Measurements from ENCODE around the gene METTL25.

Gene METTL25

GRCh38 chr12:82523996-82524395, 165.7 kb downstream of the METTL25 start:
- Histone ChIP-seq H4K20me1 (ENCODE audit: low read depth, low read length) (no peaks in the 10 kb centered on the region), H3K9me3 (ENCODE audit: insufficient read depth, low read length) (no peaks in the 10 kb centered on the region), H3K27me3 (ENCODE audit: low read length) (no peaks in the 10 kb centered on the region), H3K9ac (ENCODE audit: low read length) (no peak overlapping the region), H3K79me2 (ENCODE audit: insufficient read depth, low read length) (no peaks in the 10 kb centered on the region), H3K4me3 (ENCODE audit: insufficient read depth, low read length, poor library complexity, severe bottlenecking) (no peak overlapping the region), H3K9me2 (replicated peaks; ENCODE audit: insufficient read depth, low read length) (no peaks in the 10 kb centered on the region), H2AFZ (ENCODE audit: low read depth, low read length, severe bottlenecking) (no peak overlapping the region), H3K27ac (ENCODE audit: low read depth, low read length) (no peak overlapping the region), H3K36me3 (ENCODE audit: low read length) (no peaks in the 10 kb centered on the region), H3K4me2 (ENCODE audit: low read depth, low read length, poor library complexity, severe bottlenecking) (no peak overlapping the region), H3F3A (ENCODE audit: insufficient read depth) (no peaks in the 10 kb centered on the region)
- TF ChIP-seq EZH2phosphoT487 (conservative IDR thresholded peaks at IDR 0.05; ENCODE audit: low read length) (no peak), CTCF (IDR thresholded peaks at IDR 0.05; ENCODE audit: insufficient read depth, low read length, poor library complexity, severe bottlenecking) (no peak)

- Histone ChIP-seq H3K79me2 (ENCODE audit: insufficient read depth, low read length) (no peaks in the 10 kb centered on the region), H3K4me2 (ENCODE audit: low read depth, low read length, poor library complexity, severe bottlenecking) (no peak overlapping the region), H3K4me3 (ENCODE audit: insufficient read depth, low read length, poor library complexity, severe bottlenecking) (no peak overlapping the region), H3K27ac (ENCODE audit: low read depth, low read length) (no peak overlapping the region), H3K9ac (ENCODE audit: low read length) (no peak overlapping the region), H3K27me3 (ENCODE audit: low read length) (no peaks in the 10 kb centered on the region), H2AFZ (ENCODE audit: low read depth, low read length, severe bottlenecking) (no peak overlapping the region), H4K20me1 (ENCODE audit: low read depth, low read length) (no peaks in the 10 kb centered on the region), H3K9me2 (replicated peaks; ENCODE audit: insufficient read depth, low read length) (no peaks in the 10 kb centered on the region), H3K9me3 (ENCODE audit: insufficient read depth, low read length) (no peaks in the 10 kb centered on the region), H3F3A (ENCODE audit: insufficient read depth) (no peaks in the 10 kb centered on the region), H3K36me3 (ENCODE audit: low read length) (no peaks in the 10 kb centered on the region)
- TF ChIP-seq CTCF (IDR thresholded peaks at IDR 0.05; ENCODE audit: insufficient read depth, low read length, poor library complexity, severe bottlenecking) (no peak), EZH2phosphoT487 (conservative IDR thresholded peaks at IDR 0.05; ENCODE audit: low read length) (no peak)
These were observed 166.3 kb downstream of the METTL25 start for GRCh38 chr12:82524641-82525040.

DNA sequence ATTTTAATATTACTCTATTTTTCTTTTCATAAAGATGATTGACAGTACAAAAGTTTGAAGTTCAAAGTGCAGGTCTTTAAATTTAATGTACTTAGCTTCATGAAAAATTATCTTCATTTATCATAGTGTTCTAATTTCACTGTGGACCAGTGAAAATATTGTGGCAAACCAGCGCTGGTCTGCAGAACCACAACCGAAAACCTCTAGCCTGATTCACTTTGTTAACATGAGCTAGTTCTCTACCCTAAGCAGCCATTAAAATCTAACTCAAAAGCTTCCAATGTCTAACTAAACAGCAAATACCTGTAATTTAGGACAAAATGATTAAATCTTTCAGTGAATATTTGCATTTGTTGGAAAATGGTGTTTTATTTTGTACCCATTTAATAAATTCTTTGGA, 167.3 kb downstream of the METTL25 start:
- H3K9ac ChIP-seq (ENCODE audit: low read length) = no peak overlapping the region
- no peak overlapping the region for H3K27ac ChIP-seq (ENCODE audit: low read depth, low read length)
- no peak overlapping the region for H3K4me2 ChIP-seq (ENCODE audit: low read depth, low read length, poor library complexity, severe bottlenecking)
- no peaks in the 10 kb centered on the region for H3F3A ChIP-seq (ENCODE audit: insufficient read depth)
- no peaks in the 10 kb centered on the region for H3K27me3 ChIP-seq (ENCODE audit: low read length)
- H3K36me3 ChIP-seq (ENCODE audit: low read length) = no peaks in the 10 kb centered on the region
- H2AFZ ChIP-seq (ENCODE audit: low read depth, low read length, severe bottlenecking) = no peak overlapping the region
- H3K9me2 ChIP-seq (replicated peaks; ENCODE audit: insufficient read depth, low read length) = no peaks in the 10 kb centered on the region
- no peaks in the 10 kb centered on the region for H3K9me3 ChIP-seq (ENCODE audit: insufficient read depth, low read length)
- no peak overlapping the region for H3K4me3 ChIP-seq (ENCODE audit: insufficient read depth, low read length, poor library complexity, severe bottlenecking)
- no peaks in the 10 kb centered on the region for H3K79me2 ChIP-seq (ENCODE audit: insufficient read depth, low read length)
- no peaks in the 10 kb centered on the region for H4K20me1 ChIP-seq (ENCODE audit: low read depth, low read length)
- no peak for TF ChIP-seq EZH2phosphoT487 (conservative IDR thresholded peaks at IDR 0.05; ENCODE audit: low read length)
- TF ChIP-seq CTCF (IDR thresholded peaks at IDR 0.05; ENCODE audit: insufficient read depth, low read length, poor library complexity, severe bottlenecking) = no peak
